Subcutaneous abdominal adipose tissue (tissue), 5 donors: ENCODE results near the gene ANKRD29.
A peak's percentile ranks its signal among the peaks of the same experiment; 100 is the strongest.

Source experiments
- H3K27ac ChIP-seq: one replicate; pipeline ENCODE4 v1.7.0; 2013; ENCODE audit warnings: low read depth, mild to moderate bottlenecking, inconsistent platforms, low read length, moderate library complexity
- H3K27me3 ChIP-seq, 5 donors: one replicate each; pipeline ENCODE4 v1.7.0; 2013; ENCODE audit warnings: low read length in 5 of 5, inconsistent platforms in 1 of 5; ENCODE audit not compliant: control insufficient read depth in 5 of 5, insufficient read depth in 4 of 5
- H3K36me3 ChIP-seq, 5 donors: one replicate each; pipeline ENCODE4 v1.7.0; 2013; ENCODE audit warnings: low read length in 5 of 5; ENCODE audit not compliant: control insufficient read depth in 5 of 5, insufficient read depth in 5 of 5
- H3K4me1 ChIP-seq, 5 donors: one replicate each; pipeline ENCODE4 v1.7.0; 2013; ENCODE audit warnings: low read length in 5 of 5, mild to moderate bottlenecking in 3 of 5, moderate library complexity in 1 of 5; ENCODE audit not compliant: control insufficient read depth in 5 of 5, insufficient read depth in 5 of 5
- H3K4me3 ChIP-seq, 5 donors: one replicate each; pipeline ENCODE4 v1.7.0; 2013; ENCODE audit warnings: low read length in 5 of 5, low read depth in 1 of 5
- H3K9ac ChIP-seq, 5 donors: one replicate each; pipeline ENCODE4 v1.7.0; 2013; ENCODE audit warnings: low read length in 5 of 5, mild to moderate bottlenecking in 4 of 5, moderate library complexity in 3 of 5
- H3K9me3 ChIP-seq, 5 donors: one replicate each; pipeline ENCODE4 v1.7.0; 2013; ENCODE audit warnings: low read length in 5 of 5; ENCODE audit not compliant: control insufficient read depth in 5 of 5
- donor health status: healthy.
- donor health status: healthy.
- donor health status: healthy.
- donor health status: healthy.
- donor health status: healthy.

The ANKRD29 gene

GRCh38 chr18:23587220-23587642 lies 75.5 kb downstream of the ANKRD29 start:
- Histone ChIP-seq H3K4me1 (peaks cover 7 to 43% (median 32%) of the 10 kb centered on the region in 5 donors), H3K4me3 (peak overlapping the region in 4 of 5 donors; percentile 19 to 91 (median 76)), H3K9ac (peak overlapping the region in 2 of 5 donors; percentile 9 to 53), H3K9me3 (no peaks in the 10 kb centered on the region), H3K36me3 (peaks cover 0 to 2% (median 0%) of the 10 kb centered on the region in 5 donors), H3K27me3 (no peaks in the 10 kb centered on the region), H3K27ac (peak overlapping the region; percentile 100)

- Histone ChIP-seq H3K9ac (peak within 1 kb of the TSS; percentile 88 to 98 (median 96)), H3K27ac (peak within 1 kb of the TSS; percentile 100), H3K27me3 (no peaks in the 10 kb centered on the region), H3K4me1 (peaks cover 7 to 43% (median 32%) of the 10 kb centered on the region in 5 donors), H3K36me3 (peaks cover 0 to 2% (median 0%) of the 10 kb centered on the region in 5 donors), H3K9me3 (no peaks in the 10 kb centered on the region), H3K4me3 (peak within 1 kb of the TSS; percentile 82 to 91 (median 87))
These were observed 76.2 kb downstream of the ANKRD29 start, which contains the start of gene NPC1 for GRCh38 chr18:23586249-23587196. NPC1 (minus strand) TSS chr18:23586506; CDS start chr18:23586343, 163 bp downstream.

- peak overlapping the region; percentile 100 for H3K27ac ChIP-seq
- H3K9ac ChIP-seq, result peak overlapping the region; percentile 88 to 98 (median 96)
- H3K36me3 ChIP-seq, result peaks cover 0 to 2% (median 0%) of the 10 kb centered on the region in 5 donors
- peaks cover 7 to 43% (median 32%) of the 10 kb centered on the region in 5 donors for H3K4me1 ChIP-seq
- H3K9me3 ChIP-seq, result no peaks in the 10 kb centered on the region
- no peaks in the 10 kb centered on the region for H3K27me3 ChIP-seq
- H3K4me3 ChIP-seq, result peak overlapping the region; percentile 82 to 91 (median 87)
These were observed 76.8 kb downstream of the ANKRD29 start for GRCh38 chr18:23585897-23586248.

GRCh38 chr18:23585007-23585871 lies 77.5 kb downstream of the ANKRD29 start:
- Histone ChIP-seq H3K4me3 (peak overlapping the region; percentile 82 to 91 (median 87)), H3K36me3 (peaks cover 0 to 5% (median 0%) of the 10 kb centered on the region in 5 donors), H3K27me3 (no peaks in the 10 kb centered on the region), H3K4me1 (peaks cover 7 to 43% (median 32%) of the 10 kb centered on the region in 5 donors), H3K27ac (peak overlapping the region; percentile 100), H3K9ac (peak overlapping the region; percentile 88 to 98 (median 96)), H3K9me3 (no peaks in the 10 kb centered on the region)

DNA sequence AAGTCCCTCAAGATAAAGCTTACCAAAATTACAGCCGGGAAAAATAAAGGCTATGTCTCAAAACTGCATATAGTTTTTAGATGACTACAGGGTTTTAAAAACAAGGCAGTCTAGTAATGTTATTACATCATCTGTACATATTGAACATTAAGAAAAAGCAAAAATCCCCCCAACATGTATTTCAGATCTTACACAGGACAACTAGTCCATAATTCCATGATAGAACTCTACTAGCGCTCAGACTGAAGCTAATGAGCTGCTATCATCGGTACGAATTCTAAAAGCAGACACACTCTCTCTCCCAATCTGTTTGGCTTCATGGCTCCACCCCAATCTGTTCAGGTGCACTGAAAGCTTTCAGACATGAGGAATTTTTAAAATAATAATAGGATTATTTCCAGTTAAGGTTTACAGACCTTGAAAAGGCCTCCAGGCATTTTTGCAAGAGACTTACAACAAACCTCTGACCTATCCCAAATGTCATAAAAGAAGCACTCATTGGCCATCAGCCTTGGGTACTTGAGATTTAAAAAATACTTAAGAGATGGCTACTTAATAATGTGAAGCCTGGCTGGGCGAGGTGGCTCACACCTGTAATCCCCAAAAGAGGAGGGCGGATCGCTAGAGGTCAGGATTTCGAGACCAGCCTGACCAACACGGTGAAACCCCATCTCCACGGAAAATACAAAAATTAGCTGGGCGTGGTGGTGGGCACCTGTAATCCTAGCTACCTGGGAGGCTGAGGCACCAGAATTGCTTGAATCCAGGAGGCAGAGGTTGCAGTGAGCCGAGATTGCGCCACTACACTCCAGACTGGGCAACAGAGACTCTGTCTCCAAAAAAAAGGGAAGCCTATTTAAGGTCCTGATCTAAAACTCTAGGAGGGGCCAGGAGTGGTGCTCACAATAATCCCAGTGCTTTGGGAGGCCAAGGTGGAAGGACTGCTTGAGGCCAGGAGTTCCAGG lies 78.4 kb downstream of the ANKRD29 start:
- Histone ChIP-seq H3K27ac (peak overlapping the region; percentile 31), H3K4me1 (peaks cover 7 to 43% (median 32%) of the 10 kb centered on the region in 5 donors), H3K36me3 (peaks cover 0 to 5% (median 0%) of the 10 kb centered on the region in 5 donors), H3K9me3 (no peaks in the 10 kb centered on the region), H3K9ac (peak overlapping the region in 2 of 5 donors; percentile 11 to 20), H3K4me3 (peak overlapping the region in 1 of 5 donors; percentile 7), H3K27me3 (no peaks in the 10 kb centered on the region)

DNA sequence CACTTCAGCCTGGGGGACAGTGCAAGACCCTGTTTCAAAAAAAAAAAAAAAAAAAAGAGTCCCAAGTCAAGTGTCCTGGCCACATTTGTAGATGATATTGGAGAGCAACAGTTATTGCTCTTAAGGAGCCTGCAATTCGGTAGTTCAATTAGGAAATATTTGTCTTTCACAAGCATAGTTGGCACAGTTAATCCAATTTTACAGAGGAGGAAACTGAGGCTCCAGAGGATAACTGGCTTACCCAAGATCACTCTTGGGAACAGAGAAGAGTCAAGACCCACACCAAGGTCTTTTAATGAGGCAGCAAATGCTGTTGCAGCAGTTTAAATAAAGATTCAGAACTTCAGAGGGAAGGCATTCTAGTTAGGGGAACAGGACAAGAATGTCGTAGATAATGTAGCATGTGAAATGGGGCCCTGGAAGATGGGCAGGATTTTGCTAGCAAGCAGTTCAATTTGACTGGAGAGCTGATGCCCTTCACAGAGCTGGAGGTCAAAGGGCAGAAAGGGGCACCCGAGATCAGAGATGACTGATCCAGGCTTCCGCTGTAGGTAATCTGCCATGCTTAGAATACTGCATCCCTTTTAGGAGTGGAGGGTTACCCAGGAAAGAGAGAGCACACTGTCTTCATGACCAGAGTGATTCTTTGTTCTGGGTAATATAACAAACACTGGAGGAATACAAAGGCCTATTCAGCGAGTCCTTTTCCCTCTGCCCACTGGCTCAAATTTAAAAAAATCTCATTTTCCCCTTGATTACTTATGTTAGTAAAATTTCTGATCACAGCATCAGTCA lies 79.4 kb downstream of the ANKRD29 start:
- Histone ChIP-seq H3K27ac (peak overlapping the region; percentile 31), H3K9ac (peak overlapping the region in 2 of 5 donors; percentile 11 to 20)

GRCh38 chr18:23580677-23581367 lies 81.9 kb downstream of the ANKRD29 start:
- H3K9ac ChIP-seq, result no peak overlapping the region
- H3K27ac ChIP-seq, result no peak overlapping the region
- H3K27me3 ChIP-seq, result no peaks in the 10 kb centered on the region
- peaks cover 7 to 41% (median 37%) of the 10 kb centered on the region in 5 donors for H3K4me1 ChIP-seq
- no peak overlapping the region for H3K4me3 ChIP-seq
- H3K36me3 ChIP-seq, result peaks cover 0 to 5% (median 3%) of the 10 kb centered on the region in 5 donors
- no peaks in the 10 kb centered on the region for H3K9me3 ChIP-seq

More for the DNA sequence above, 79.4 kb downstream of the ANKRD29 start:
- Histone ChIP-seq H3K4me3 (no peak overlapping the region), H3K4me1 (peaks cover 7 to 49% (median 41%) of the 10 kb centered on the region in 5 donors), H3K36me3 (peaks cover 0 to 5% (median 0%) of the 10 kb centered on the region in 5 donors), H3K9me3 (no peaks in the 10 kb centered on the region), H3K27me3 (no peaks in the 10 kb centered on the region)
